Fibroblast of skin of right quadriceps (primary cell): ENCODE measurements around the gene IQUB.
"Not testable (repeated sequence)": the region's sequence is repeated elsewhere in the genome, so short reads cannot be mapped to it uniquely, and the experiment has no call there.

Source experiments
- DNase-seq: peaks from one replicate; pipeline ENCODE4 v3.0.0-alpha.2; 2013

IQUB gene

GRCh38 chr7:123538897-123539296, 4.5 kb upstream of the IQUB start:
- peak; percentile 4 for DNase-seq

DNA sequence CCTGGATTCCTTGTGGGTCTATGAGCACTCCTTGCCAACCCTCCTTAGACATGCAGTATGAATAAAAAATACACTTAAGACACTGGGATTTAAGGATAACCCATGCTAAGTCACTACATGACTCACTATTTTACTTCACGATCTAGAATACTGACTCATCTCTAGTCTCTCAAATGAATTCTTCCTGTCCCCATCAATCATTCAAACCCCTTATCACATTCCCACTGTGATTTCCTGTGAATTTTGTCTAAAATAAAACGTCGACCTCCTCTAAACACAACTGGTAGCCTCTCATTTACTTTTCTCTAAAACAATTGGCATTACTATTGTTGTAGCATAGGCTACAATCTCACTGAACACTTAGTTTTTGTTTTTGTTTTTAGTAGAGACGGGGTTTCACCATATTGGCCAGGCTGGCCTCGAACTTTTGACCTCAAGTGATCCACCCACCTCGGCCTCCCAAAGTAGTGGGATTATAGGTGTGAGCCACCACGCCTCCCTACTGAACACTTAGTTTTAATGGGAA, 3.9 kb upstream of the IQUB start:
- DNase-seq, result peak; percentile 79

- peak; percentile 11 for DNase-seq
These were observed 2.7 kb upstream of the IQUB start for GRCh38 chr7:123537026-123537642.

GRCh38 chr7:123535517-123535916, 1.1 kb upstream of the IQUB start:
- DNase-seq, result no peak

DNA sequence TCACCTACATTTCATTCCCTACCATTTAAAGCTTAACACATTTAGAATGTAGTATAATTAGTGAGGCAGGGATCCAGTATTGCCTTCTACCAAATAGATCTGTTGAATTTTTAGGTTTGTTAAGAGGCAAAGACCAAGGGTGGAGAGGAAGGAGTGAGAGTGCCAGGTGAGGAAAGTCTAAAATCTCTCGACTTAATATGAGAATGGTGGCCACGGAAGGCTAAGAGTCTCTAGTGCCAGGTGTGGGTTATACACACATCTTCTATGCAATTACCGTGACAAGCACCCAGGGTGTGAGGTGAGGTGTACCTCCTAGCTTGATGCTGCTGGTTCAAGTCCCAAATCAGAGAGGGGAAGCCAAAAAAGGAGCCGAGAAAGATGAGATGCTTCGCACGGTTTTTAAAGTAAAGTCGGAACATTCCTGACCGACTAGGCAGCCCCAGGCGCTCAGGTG, 439 bp downstream of the IQUB start:
- DNase-seq, result no peak

DNA sequence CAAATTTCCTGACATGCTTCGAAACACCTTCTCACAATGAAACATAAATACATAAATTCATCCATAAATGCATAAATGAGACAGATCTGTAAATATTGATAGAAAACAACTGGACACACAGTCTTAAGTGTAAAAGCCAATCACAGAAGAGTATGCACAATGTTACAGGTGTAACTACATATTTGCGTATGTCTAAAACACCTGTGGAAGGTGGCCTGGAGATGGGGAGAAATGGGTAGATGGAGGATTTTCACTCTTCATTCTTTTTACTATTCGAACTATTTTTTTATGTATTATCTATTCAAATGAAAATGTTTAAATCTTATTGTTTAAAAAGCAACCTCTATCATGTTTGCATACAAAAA, 860 bp downstream of the IQUB start:
- no peak for DNase-seq

DNA sequence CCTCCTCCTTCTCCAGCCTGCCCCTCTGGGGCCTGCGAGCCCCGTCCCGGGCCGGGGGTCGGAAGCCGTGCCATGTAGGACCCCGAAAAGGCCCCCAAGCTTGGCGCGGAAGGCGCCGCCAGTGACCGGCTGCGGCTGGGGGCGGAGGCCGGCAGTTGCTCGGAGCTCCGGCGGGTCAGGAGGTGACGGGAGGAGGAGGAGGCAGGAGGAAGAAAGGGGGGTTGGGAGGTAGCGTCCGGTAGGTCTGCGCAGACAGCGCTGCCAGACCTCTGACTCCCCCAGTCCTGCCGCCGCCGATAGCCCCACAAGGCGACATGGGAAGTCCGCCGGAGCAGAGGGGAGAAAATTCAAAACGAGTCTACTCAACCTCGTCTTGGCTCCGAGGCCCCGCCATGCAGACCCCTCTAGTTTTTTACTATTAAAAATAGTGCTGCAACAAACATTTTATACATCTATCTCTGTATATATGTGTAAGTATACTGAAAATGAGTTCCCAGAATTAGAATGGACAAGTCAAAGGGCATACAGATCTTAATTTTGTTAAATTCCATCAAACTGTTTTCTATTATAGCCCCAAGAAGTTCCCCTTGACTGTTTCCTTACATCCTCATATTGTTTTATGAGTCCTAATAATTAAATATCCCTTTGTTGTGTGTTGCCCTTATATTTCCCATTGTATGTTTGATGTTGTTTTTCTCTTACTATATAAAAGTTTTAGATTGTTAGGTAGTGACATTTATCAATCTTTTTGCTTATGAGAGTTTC, 1.4 kb downstream of the IQUB start:
- DNase-seq, result not testable (repeated sequence)

DNA sequence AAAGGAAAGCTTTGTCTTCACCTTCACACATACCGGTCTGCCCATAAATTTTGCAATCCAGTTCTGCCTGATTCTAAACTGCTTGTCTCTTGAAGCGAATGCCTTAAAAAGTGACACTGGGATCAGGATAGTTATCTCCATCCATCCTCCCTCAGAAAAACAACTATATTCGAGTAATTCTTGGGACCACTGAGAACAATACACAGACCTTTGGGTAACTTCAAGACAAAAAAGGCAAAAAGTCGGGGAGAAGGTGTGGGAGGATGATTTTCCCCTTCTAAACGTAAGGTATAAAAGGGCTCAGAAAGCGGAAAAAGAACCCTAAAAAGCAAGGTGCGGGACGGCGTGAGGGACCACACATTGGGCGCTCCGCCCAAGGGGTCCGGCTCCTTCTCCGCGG, 2.1 kb downstream of the IQUB start:
- not testable (repeated sequence) for DNase-seq

DNA sequence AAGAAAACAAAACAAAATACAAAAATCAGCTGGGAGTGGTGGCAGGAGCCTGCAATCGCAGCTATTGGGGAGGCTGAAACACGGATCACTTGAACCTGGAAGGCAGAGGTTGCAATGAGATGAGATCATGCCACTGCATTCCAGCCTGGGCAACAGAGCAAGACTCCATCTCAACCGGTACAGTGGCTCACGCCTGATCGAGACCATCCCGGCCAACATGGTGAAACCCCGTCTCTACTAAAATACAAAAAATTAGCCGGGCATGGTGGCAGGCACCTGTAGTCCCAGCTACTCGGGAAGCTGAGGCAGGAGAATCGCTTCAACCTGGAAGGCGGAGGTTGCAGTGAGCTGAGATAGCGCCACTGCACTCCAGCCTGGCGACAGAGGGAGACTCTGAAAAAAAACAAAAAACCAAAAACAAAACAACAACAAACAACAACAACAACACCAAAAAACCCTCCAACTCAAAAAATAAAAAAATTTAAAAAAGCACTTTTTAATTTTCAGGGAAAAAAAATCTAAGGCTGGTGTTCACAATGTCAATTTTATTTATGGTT, 4.3 kb downstream of the IQUB start:
- not testable (repeated sequence) for DNase-seq

GRCh38 chr7:123528265-123528664, 6.1 kb downstream of the IQUB start:
- no peak for DNase-seq

GRCh38 chr7:123527712-123528225, 6.6 kb downstream of the IQUB start:
- DNase-seq, result not testable (repeated sequence)

DNA sequence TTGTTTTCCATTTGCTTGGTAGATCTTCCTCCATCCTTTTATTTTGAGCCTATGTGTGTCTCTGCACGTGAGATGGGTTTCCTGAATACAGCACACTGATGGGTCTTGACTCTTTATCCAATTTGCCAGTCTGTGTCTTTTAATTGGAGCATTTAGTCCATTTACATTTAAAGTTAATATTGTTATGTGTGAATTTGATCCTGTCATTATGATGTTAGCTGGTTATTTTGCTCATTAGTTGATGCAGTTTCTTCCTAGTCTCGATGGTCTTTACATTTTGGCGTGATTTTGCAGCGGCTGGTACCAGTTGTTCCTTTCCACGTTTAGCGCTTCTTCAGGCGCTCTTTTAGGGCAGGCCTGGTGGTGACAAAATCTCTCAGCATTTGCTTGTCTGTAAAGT, 7.9 kb downstream of the IQUB start:
- DNase-seq, result not testable (repeated sequence)

DNA sequence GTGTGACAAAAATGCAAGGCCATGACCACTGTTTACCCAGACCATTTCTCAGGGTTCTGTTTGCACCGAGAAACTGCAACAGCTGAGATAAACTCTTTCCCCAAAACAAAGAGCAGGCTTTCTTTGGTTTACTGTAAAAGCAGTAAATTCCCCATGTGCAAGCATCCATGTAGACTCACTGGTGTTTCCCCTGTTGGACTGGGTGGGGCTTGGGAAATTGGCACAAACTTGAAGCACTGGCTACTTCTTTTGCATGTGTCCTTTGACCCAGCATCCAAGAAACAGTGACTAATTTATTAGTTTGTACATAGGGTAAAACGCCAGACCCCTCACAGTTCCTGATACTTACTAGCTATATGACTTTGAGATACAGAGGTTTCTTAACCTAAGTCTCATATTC, 12.3 kb downstream of the IQUB start:
- DNase-seq, result no peak

DNA sequence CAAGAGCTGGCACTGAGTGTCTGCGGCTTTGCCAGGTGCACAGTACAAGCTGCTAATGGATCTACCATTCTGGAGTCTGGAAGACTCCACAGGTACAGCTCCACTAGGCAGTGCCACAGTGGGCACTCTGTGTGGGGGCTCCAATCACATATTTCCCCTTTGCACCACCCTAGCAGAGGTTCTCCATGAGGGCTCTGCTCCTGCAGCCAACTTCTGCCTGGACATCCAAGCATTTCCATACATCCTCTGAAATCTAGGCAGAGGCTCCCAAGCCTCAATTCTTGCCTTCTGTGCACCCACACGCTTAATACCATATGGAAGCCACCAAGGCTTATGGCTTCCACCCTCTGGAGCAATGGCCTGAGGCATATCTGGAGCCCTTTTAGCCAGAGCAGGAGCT, 29.2 kb downstream of the IQUB start:
- no peak for DNase-seq

DNA sequence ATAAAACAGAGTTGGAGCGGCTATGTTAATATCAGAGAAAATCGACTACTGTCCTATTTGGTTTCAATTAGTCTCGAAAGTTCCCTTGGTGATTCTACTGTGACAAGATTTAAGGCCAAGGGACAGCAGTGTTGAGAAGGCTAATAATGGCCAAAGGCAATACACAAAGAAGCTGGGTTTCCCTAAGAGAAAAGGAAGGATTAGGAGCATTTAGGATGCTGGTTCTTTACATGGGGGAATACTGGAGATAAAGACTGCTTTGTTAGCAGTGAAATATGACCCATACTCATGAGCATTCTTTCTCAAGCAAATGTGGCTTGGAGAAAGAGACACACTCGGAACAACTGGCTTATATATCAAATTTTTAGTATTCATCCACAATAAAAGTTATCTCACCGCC, 32.2 kb downstream of the IQUB start:
- no peak for DNase-seq

DNA sequence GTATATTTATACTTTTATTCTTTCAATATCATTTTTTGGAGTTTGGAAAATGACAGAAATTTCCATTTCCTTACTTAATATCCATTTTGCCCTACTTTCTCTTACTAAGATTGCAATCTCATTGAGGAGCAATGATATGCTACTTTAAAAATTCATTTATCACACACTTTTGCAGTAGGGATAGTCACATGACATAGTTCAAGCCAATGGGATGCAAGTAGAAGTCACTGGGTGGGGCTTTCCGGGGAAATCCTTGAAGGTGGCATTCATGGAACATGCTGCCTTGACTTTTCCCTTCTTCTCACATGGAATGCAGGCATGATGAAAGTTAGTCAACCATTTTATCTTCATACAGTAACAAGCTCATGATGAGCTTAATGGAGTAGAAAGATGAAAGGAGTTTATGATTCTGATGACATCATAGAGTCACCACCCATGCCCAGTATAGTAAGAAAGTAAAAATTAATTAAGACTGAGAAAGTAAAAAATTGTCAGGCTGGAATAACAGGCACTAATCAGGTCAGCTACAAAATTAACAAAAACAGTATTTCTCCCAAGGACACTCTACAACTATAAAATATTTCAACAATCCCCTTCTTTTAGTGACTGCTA, 33.4 kb downstream of the IQUB start:
- DNase-seq, result no peak

DNA sequence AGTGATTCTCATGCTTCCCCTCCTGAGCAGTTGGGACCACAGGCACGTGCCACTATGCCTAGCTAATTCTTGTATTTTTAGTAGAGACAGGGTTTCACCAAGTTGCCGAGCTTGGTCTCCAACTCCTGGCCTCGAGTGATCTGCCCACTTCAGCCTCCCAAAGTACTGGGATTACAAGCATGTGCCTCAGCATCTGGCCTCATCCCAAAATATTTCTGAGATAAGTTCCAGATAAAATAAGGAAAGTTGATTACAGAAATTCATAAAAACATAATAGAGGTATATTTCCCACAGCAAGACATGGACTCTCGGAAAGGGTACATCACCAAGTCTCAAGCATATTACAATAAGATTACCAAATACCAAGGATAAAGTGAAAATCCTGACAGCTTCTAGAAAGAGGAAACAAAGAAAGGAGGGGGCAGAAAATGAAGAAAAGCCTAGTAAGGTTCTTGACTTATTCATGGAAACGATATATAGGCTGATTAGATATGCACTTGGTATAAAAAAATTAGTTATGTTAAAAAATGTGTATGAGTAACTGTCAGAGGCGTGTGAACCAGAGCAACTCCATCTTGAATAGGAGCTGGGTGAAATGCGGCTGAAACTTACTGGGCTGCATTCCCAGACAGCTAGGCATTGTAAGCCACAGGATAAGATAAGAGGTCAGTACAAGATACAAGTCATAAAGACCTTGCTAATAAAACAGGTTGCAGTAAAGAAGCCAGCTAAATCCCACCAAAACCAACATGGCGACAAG, 35.0 kb downstream of the IQUB start:
- no peak for DNase-seq

DNA sequence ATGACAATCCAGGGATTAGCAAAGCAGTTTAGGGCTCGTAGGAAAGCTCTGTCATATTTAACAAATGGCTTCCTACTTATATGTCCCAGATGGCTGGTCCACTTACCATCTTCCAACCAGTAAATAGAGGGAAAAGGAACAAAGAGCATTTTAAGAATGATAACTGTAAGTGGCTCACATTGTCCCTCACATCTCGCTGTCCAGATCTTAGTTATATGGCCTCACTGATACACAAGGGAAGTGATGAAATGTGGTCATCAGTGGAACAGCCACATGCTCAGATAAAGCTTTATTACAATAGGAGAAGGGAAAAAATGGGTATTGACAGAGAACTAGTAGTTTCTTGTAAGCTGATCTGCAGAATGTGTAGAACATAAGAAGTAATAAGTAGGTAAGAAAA, 35.8 kb downstream of the IQUB start:
- no peak for DNase-seq

- DNase-seq, result no peak
These were observed 36.4 kb downstream of the IQUB start for GRCh38 chr7:123498031-123498430.

GRCh38 chr7:123494193-123494796, 40.1 kb downstream of the IQUB start:
- DNase-seq, result peak; percentile 19

GRCh38 chr7:123492485-123492884, 41.9 kb downstream of the IQUB start:
- no peak for DNase-seq

- no peak for DNase-seq
These were observed 48.7 kb downstream of the IQUB start for GRCh38 chr7:123485721-123486120.
